ENCODE data around the gene CHIT1.

DNA sequence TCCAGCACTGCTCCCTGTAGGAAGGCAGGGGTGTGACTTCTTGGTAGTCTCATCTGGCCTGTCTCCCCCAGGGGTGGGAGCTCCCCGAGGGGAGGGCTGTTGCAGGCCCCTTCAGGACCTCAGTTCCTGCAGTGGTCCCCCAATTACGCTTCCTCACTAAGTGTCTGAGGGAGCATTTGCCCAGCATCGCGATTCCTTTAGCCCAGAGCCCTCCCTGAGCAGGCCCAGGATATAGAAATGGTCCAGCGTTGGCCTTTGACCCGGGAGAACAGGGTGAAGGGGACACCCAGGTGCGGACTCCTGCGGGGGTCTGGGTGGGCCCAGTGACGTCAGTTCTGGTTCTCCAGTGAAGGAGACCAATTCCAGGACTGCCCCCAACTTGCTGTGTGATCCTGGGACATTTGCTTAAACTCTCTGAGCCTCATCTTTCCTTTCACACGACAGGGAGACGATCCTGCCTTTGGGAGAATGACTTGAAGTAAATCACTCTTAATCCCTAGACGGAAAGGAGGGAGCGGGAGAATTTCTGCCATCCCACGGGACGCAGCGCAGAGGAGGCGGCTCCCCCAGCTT is 43.2 kb upstream of the CHIT1 start:
- TF ChIP-seq, protein P1, sequence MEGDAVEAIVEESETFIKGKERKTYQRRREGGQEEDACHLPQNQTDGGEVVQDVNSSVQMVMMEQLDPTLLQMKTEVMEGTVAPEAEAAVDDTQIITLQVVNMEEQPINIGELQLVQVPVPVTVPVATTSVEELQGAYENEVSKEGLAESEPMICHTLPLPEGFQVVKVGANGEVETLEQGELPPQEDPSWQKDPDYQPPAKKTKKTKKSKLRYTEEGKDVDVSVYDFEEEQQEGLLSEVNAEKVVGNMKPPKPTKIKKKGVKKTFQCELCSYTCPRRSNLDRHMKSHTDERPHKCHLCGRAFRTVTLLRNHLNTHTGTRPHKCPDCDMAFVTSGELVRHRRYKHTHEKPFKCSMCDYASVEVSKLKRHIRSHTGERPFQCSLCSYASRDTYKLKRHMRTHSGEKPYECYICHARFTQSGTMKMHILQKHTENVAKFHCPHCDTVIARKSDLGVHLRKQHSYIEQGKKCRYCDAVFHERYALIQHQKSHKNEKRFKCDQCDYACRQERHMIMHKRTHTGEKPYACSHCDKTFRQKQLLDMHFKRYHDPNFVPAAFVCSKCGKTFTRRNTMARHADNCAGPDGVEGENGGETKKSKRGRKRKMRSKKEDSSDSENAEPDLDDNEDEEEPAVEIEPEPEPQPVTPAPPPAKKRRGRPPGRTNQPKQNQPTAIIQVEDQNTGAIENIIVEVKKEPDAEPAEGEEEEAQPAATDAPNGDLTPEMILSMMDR (IDR thresholded peaks at IDR 0.05): no peak
- TF ChIP-seq POLR2A (IDR thresholded peaks at IDR 0.05): no peak
